HCT116 (cell line): ENCODE results near the gene HACD3. TPM values are rescaled to one million over a fixed set of nuclear protein-coding genes. Genes with fewer than 3 reads are reported as not detected.

Experiments
- ATAC-seq: fragments of 200-7000 bp; cut with Tn5 transposase; 2 replicates; pipeline ENCODE4 v1.9.1; 2020; ENCODE audit warnings: mild to moderate bottlenecking, moderate library complexity
- BruUV-seq: library from RNA; stranded (reverse); fragments of 400-500 nt; replicated peaks from 2 replicates; lab custom pipeline; 2021; lab: Mats Ljungman, UMichigan
- CTCF ChIA-PET: fragments of 300-600 bp; sonication (Branson Sonifier 250); formaldehyde crosslinking; loops from one replicate; lab custom pipeline; 2021; ENCODE audit warnings: antibody characterized with exemption; lab: Charles Lee
- POLR2A ChIA-PET: fragments of 300-600, 350-600 bp; sonication (Branson Sonifier 250); formaldehyde crosslinking; loops from one replicate; lab custom pipeline; 2021; ENCODE audit warnings: antibody characterized with exemption; lab: Charles Lee
- RAD21 ChIA-PET, 2 experiments: fragments of 300-600 bp; sonication (Branson Sonifier 250); formaldehyde crosslinking; loops; one replicate each; lab custom pipeline; 2023; ENCODE audit warnings: low total read pairs in 2 of 2; ENCODE audit not compliant: uncharacterized antibody in 2 of 2, unreplicated experiment in 2 of 2, low non-redundant PET in 1 of 2; lab: Charles Lee
- DNase-seq: peaks from one replicate; pipeline ENCODE4 v3.0.0-alpha.2; 2010; ENCODE audit warnings: low read depth, low spot score
- H2AFZ ChIP-seq: fragments of 200-600 bp; shearing (Covaris generic), sonication (generic); 2 replicates; pipeline ENCODE4 v1.6.1; 2017; ENCODE audit warnings: low read depth, mixed run types, mixed read lengths, antibody characterized with exemption, low read length; ENCODE audit not compliant: poor library complexity, severe bottlenecking
- H3K27ac ChIP-seq: 2 replicates; pipeline ENCODE4 v1.5.1; 2012; ENCODE audit warnings: low read depth, low read length
- H3K27me3 ChIP-seq: fragments of 200-600 bp; sonication (generic); 2 replicates; pipeline ENCODE4 v1.6.1; 2016; ENCODE audit warnings: mixed run types, low read length, mixed read lengths; ENCODE audit not compliant: insufficient read depth
- H3K36me3 ChIP-seq, 2 experiments: fragments of 200-500 bp in 1 of 2; fragments of 200-600 bp in 1 of 2; sonication (Bioruptor generic) in 1 of 2; sonication (generic) in 1 of 2; 2 replicates each; pipeline versions ENCODE4 v1.5.1 to v1.6.1; 2014 to 2016; ENCODE audit warnings: low read length in 2 of 2, inconsistent platforms in 1 of 2, mixed read lengths in 1 of 2, mixed run types in 1 of 2; ENCODE audit not compliant: insufficient read depth in 2 of 2, control insufficient read depth in 1 of 2
- H3K4me1 ChIP-seq, 2 experiments: fragments of 200-600 bp in 1 of 2; sonication (generic) in 1 of 2; 2 replicates each; pipeline versions ENCODE4 v1.5.1 to v1.6.1; 2012 to 2017; ENCODE audit warnings: low read length in 2 of 2, inconsistent platforms in 1 of 2, mild to moderate bottlenecking in 1 of 2, mixed read lengths in 1 of 2, mixed run types in 1 of 2, moderate library complexity in 1 of 2; ENCODE audit not compliant: insufficient read depth in 2 of 2, control insufficient read depth in 1 of 2
- H3K4me2 ChIP-seq: fragments of 200-600 bp; sonication (generic); 2 replicates; pipeline ENCODE4 v1.6.1; 2017; ENCODE audit warnings: mixed run types, low read length, mixed read lengths
- H3K4me3 ChIP-seq, 2 experiments: fragments of 200-600 bp in 1 of 2; sonication (generic) in 1 of 2; replicated peaks in 1 of 2; 2 replicates each; pipeline ENCODE4 v1.5.1; 2011 to 2016; ENCODE audit warnings: low read length in 2 of 2, control low read depth in 1 of 2, low read depth in 1 of 2, mild to moderate bottlenecking in 1 of 2, mixed read lengths in 1 of 2, mixed run types in 1 of 2
- H3K79me2 ChIP-seq: fragments of 200-600 bp; sonication (generic); 2 replicates; pipeline ENCODE4 v1.6.1; 2017; ENCODE audit warnings: mild to moderate bottlenecking, mixed run types, low read length, moderate library complexity, mixed read lengths; ENCODE audit not compliant: insufficient read depth
- H3K9ac ChIP-seq: fragments of 200-600 bp; sonication (generic); 2 replicates; pipeline ENCODE4 v1.6.1; 2016; ENCODE audit warnings: low read length, mixed read lengths
- H3K9me2 ChIP-seq: fragments of 200-600 bp; sonication (generic), shearing (Covaris generic); 2 replicates; pipeline ENCODE4 v1.6.1; 2017; ENCODE audit warnings: mixed run types, mild to moderate bottlenecking, moderate library complexity; ENCODE audit not compliant: insufficient read depth
- H3K9me3 ChIP-seq, 2 experiments: fragments of 200-500 bp in 1 of 2; fragments of 200-600 bp in 1 of 2; sonication (Bioruptor generic) in 1 of 2; sonication (generic) in 1 of 2; 2 replicates each; pipeline ENCODE4 v1.6.1; 2014 to 2017; ENCODE audit warnings: low read length in 2 of 2, mixed read lengths in 2 of 2, inconsistent platforms in 1 of 2, low read depth in 1 of 2, mild to moderate bottlenecking in 1 of 2, mixed run types in 1 of 2, moderate library complexity in 1 of 2; ENCODE audit not compliant: control insufficient read depth in 1 of 2, insufficient read depth in 1 of 2
- H4K20me1 ChIP-seq: fragments of 200-600 bp; sonication (generic), shearing (Covaris generic); 2 replicates; pipeline ENCODE4 v1.6.1; 2017; ENCODE audit warnings: mixed run types, mild to moderate bottlenecking, moderate library complexity; ENCODE audit not compliant: insufficient read depth
- CTCF ChIP-seq, 3 experiments: fragments of 200-600 bp in 1 of 3; sonication (generic) in 1 of 3; IDR thresholded peaks in 2 of 3; conservative IDR thresholded peaks in 1 of 3; 2 replicates each; pipeline ENCODE4 v1.5.1; 2012 to 2017; ENCODE audit warnings: low read depth in 2 of 3, low read length in 2 of 3, antibody characterized with exemption in 1 of 3, borderline replicate concordance in 1 of 3, control low read depth in 1 of 3, mild to moderate bottlenecking in 1 of 3, mixed read lengths in 1 of 3, mixed run types in 1 of 3, moderate library complexity in 1 of 3; ENCODE audit not compliant: insufficient read depth in 1 of 3
- EGR1 ChIP-seq: IDR thresholded peaks from 2 replicates; pipeline ENCODE4 v1.6.1; 2012; ENCODE audit warnings: low read depth
- POLR2A ChIP-seq: IDR thresholded peaks from 2 replicates; pipeline ENCODE4 v1.7.0; 2011; ENCODE audit warnings: borderline replicate concordance; ENCODE audit not compliant: insufficient read depth, insufficient read length; ENCODE audit errors: extremely low read depth
- POLR2AphosphoS5 ChIP-seq: IDR thresholded peaks from 2 replicates; pipeline ENCODE4 v1.6.1; 2011; ENCODE audit warnings: mild to moderate bottlenecking, low read depth, low read length, moderate library complexity
- SP1 ChIP-seq: IDR thresholded peaks from 2 replicates; pipeline ENCODE4 v1.6.1; 2012; ENCODE audit warnings: low read depth
- TCF7L2 ChIP-seq: IDR thresholded peaks from 2 replicates; pipeline ENCODE4 v1.7.0; 2011; ENCODE audit warnings: borderline replicate concordance, inconsistent platforms; ENCODE audit not compliant: insufficient read depth, insufficient read length; ENCODE audit errors: extremely low read depth
- YY1 ChIP-seq: IDR thresholded peaks from 2 replicates; pipeline ENCODE4 v1.6.1; 2011; ENCODE audit warnings: low read length, low read depth, moderate library complexity, mild to moderate bottlenecking; ENCODE audit not compliant: insufficient replicate concordance; ENCODE audit errors: extremely low read depth
- intact Hi-C: fragments of 100-400 bp; cut with micrococcal nuclease; formaldehyde crosslinking; loops from 2 replicates; pipeline ENCODE4 v1.10.0; 2022
- total RNA-seq: library from RNA; stranded (reverse); gene quantifications from one replicate; pipeline ENCODE4 v1.2.1, GENCODE V29; 2021; ENCODE audit not compliant: unreplicated experiment
- TF ChIP-seq, protein P1 (sequence below): IDR thresholded peaks from 2 replicates; pipeline ENCODE4 v1.6.1; 2011; ENCODE audit warnings: mild to moderate bottlenecking, low read length, moderate library complexity; ENCODE audit not compliant: insufficient replicate concordance; ENCODE audit errors: extremely low read depth

Gene HACD3
- total RNA-seq, 1 experiment from 2014 or later = 57.5 TPM

- intact Hi-C loops = no loop called here
- DNase-seq = no peak
Measured at GRCh38 chr15:65533057-65533756, 2.9 kb downstream of the HACD3 start.

More at GRCh38 chr15:65533057-65533756, 2.9 kb downstream of the HACD3 start:
- Histone ChIP-seq H3K4me2 (peak overlapping the region; percentile 0; the same call in 1 of the 2 replicates), H3K4me1 (peaks cover 16 to 32% of the 10 kb centered on the region in 2 experiments; a peak in 3 of 4 replicates), H3K79me2 (peaks cover 78% of the 10 kb centered on the region), H3K27me3 (no peaks in the 10 kb centered on the region), H3K9ac (no peak overlapping the region), H3K9me3 (no peaks in the 10 kb centered on the region), H3K4me3 (no peak overlapping the region), H3K9me2 (no peaks in the 10 kb centered on the region), H3K27ac (no peak overlapping the region), H3K36me3 (0 out of 4 replicates have a peak, but pooled peaks cover 0 to 2% of the 10 kb centered on the region in 2 experiments), H2AFZ (no peak overlapping the region), H4K20me1 (peaks cover 10% of the 10 kb centered on the region; the same call in 1 of the 2 replicates)
- ChIA-PET CTCF (no interaction called here), POLR2A (no interaction called here), RAD21 (no interaction called here)
- BruUV-seq = TSS peak; percentile 24
- no peak for TF ChIP-seq POLR2A
- no peak for TF ChIP-seq CTCF (IDR thresholded peaks at IDR 0.05 in 2 of 3, conservative IDR thresholded peaks at IDR 0.05 in 1 of 3; ENCODE audit: borderline replicate concordance in 1 of 3, insufficient read depth in 1 of 3, low read depth in 2 of 3, low read length in 2 of 3)
- no peak for TF ChIP-seq TCF7L2
- no peak for TF ChIP-seq YY1
- TF ChIP-seq POLR2AphosphoS5 = no peak
- TF ChIP-seq, protein P1, sequence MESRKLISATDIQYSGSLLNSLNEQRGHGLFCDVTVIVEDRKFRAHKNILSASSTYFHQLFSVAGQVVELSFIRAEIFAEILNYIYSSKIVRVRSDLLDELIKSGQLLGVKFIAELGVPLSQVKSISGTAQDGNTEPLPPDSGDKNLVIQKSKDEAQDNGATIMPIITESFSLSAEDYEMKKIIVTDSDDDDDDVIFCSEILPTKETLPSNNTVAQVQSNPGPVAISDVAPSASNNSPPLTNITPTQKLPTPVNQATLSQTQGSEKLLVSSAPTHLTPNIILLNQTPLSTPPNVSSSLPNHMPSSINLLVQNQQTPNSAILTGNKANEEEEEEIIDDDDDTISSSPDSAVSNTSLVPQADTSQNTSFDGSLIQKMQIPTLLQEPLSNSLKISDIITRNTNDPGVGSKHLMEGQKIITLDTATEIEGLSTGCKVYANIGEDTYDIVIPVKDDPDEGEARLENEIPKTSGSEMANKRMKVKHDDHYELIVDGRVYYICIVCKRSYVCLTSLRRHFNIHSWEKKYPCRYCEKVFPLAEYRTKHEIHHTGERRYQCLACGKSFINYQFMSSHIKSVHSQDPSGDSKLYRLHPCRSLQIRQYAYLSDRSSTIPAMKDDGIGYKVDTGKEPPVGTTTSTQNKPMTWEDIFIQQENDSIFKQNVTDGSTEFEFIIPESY = no peak
- no peak for TF ChIP-seq SP1
- no peak for TF ChIP-seq EGR1
- no peak for ATAC-seq
